ENCODE results near the gene SUGCT.

The SUGCT gene

GRCh38 chr7:40279991-40280390, 145.2 kb downstream of the SUGCT start:
- Histone ChIP-seq H3K9me3 (ENCODE audit: control insufficient read depth in 5 of 5, low read length in 5 of 5) (peaks cover 0 to 5% (median 0%) of the 10 kb centered on the region in 5 donors), H3K4me1 (ENCODE audit: control insufficient read depth in 5 of 5, insufficient read depth in 5 of 5, low read length in 5 of 5) (no peaks in the 10 kb centered on the region), H3K4me3 (ENCODE audit: low read depth in 1 of 5, low read length in 5 of 5) (no peak overlapping the region), H3K27ac (ENCODE audit: low read depth, low read length) (no peak overlapping the region), H3K27me3 (ENCODE audit: control insufficient read depth in 5 of 5, insufficient read depth in 4 of 5, low read length in 5 of 5) (no peaks in the 10 kb centered on the region), H3K36me3 (ENCODE audit: control insufficient read depth in 5 of 5, insufficient read depth in 5 of 5, low read length in 5 of 5) (no peaks in the 10 kb centered on the region), H3K9ac (ENCODE audit: low read length in 5 of 5) (no peak overlapping the region)

GRCh38 chr7:40282858-40283257, 148.1 kb downstream of the SUGCT start:
- Histone ChIP-seq H3K9ac (ENCODE audit: low read length in 5 of 5) (no peak overlapping the region), H3K27me3 (ENCODE audit: control insufficient read depth in 5 of 5, insufficient read depth in 4 of 5, low read length in 5 of 5) (no peaks in the 10 kb centered on the region), H3K4me1 (ENCODE audit: control insufficient read depth in 5 of 5, insufficient read depth in 5 of 5, low read length in 5 of 5) (no peaks in the 10 kb centered on the region), H3K36me3 (ENCODE audit: control insufficient read depth in 5 of 5, insufficient read depth in 5 of 5, low read length in 5 of 5) (no peaks in the 10 kb centered on the region), H3K27ac (ENCODE audit: low read depth, low read length) (no peak overlapping the region), H3K9me3 (ENCODE audit: control insufficient read depth in 5 of 5, low read length in 5 of 5) (peaks cover 0 to 5% (median 0%) of the 10 kb centered on the region in 5 donors), H3K4me3 (ENCODE audit: low read depth in 1 of 5, low read length in 5 of 5) (no peak overlapping the region)

- Histone ChIP-seq H3K9me3 (ENCODE audit: control insufficient read depth in 5 of 5, low read length in 5 of 5) (peaks cover 0 to 5% (median 0%) of the 10 kb centered on the region in 5 donors), H3K36me3 (ENCODE audit: control insufficient read depth in 5 of 5, insufficient read depth in 5 of 5, low read length in 5 of 5) (no peaks in the 10 kb centered on the region), H3K9ac (ENCODE audit: low read length in 5 of 5) (no peak overlapping the region), H3K27me3 (ENCODE audit: control insufficient read depth in 5 of 5, insufficient read depth in 4 of 5, low read length in 5 of 5) (no peaks in the 10 kb centered on the region), H3K27ac (ENCODE audit: low read depth, low read length) (no peak overlapping the region), H3K4me3 (ENCODE audit: low read depth in 1 of 5, low read length in 5 of 5) (no peak overlapping the region), H3K4me1 (ENCODE audit: control insufficient read depth in 5 of 5, insufficient read depth in 5 of 5, low read length in 5 of 5) (no peaks in the 10 kb centered on the region)
These were observed 148.6 kb downstream of the SUGCT start for GRCh38 chr7:40283391-40283790.

- Histone ChIP-seq H3K9ac (ENCODE audit: low read length in 5 of 5) (no peak overlapping the region), H3K9me3 (ENCODE audit: control insufficient read depth in 5 of 5, low read length in 5 of 5) (no peaks in the 10 kb centered on the region), H3K27me3 (ENCODE audit: control insufficient read depth in 5 of 5, insufficient read depth in 4 of 5, low read length in 5 of 5) (no peaks in the 10 kb centered on the region)
These were observed 154.0 kb downstream of the SUGCT start for GRCh38 chr7:40288827-40289226.

GRCh38 chr7:40297741-40298311, 163.0 kb downstream of the SUGCT start:
- Histone ChIP-seq H3K9me3 (ENCODE audit: control insufficient read depth in 5 of 5, low read length in 5 of 5) (no peaks in the 10 kb centered on the region), H3K36me3 (ENCODE audit: control insufficient read depth in 5 of 5, insufficient read depth in 5 of 5, low read length in 5 of 5) (no peaks in the 10 kb centered on the region), H3K27ac (ENCODE audit: low read depth, low read length) (no peak overlapping the region), H3K4me3 (ENCODE audit: low read depth in 1 of 5, low read length in 5 of 5) (no peak overlapping the region), H3K9ac (ENCODE audit: low read length in 5 of 5) (no peak overlapping the region), H3K4me1 (ENCODE audit: control insufficient read depth in 5 of 5, insufficient read depth in 5 of 5, low read length in 5 of 5) (no peaks in the 10 kb centered on the region), H3K27me3 (ENCODE audit: control insufficient read depth in 5 of 5, insufficient read depth in 4 of 5, low read length in 5 of 5) (no peaks in the 10 kb centered on the region)

More at GRCh38 chr7:40288827-40289226, 154.0 kb downstream of the SUGCT start:
- H3K4me3 ChIP-seq (ENCODE audit: low read depth in 1 of 5, low read length in 5 of 5): no peak overlapping the region
- no peak overlapping the region for H3K27ac ChIP-seq (ENCODE audit: low read depth, low read length)
- no peaks in the 10 kb centered on the region for H3K4me1 ChIP-seq (ENCODE audit: control insufficient read depth in 5 of 5, insufficient read depth in 5 of 5, low read length in 5 of 5)
- H3K36me3 ChIP-seq (ENCODE audit: control insufficient read depth in 5 of 5, insufficient read depth in 5 of 5, low read length in 5 of 5): no peaks in the 10 kb centered on the region

GRCh38 chr7:40298421-40298820, 163.6 kb downstream of the SUGCT start:
- no peaks in the 10 kb centered on the region for H3K27me3 ChIP-seq (ENCODE audit: control insufficient read depth in 5 of 5, insufficient read depth in 4 of 5, low read length in 5 of 5)
- H3K4me3 ChIP-seq (ENCODE audit: low read depth in 1 of 5, low read length in 5 of 5): no peak overlapping the region
- no peaks in the 10 kb centered on the region for H3K4me1 ChIP-seq (ENCODE audit: control insufficient read depth in 5 of 5, insufficient read depth in 5 of 5, low read length in 5 of 5)
- H3K9me3 ChIP-seq (ENCODE audit: control insufficient read depth in 5 of 5, low read length in 5 of 5): no peaks in the 10 kb centered on the region
- no peak overlapping the region for H3K9ac ChIP-seq (ENCODE audit: low read length in 5 of 5)
- no peaks in the 10 kb centered on the region for H3K36me3 ChIP-seq (ENCODE audit: control insufficient read depth in 5 of 5, insufficient read depth in 5 of 5, low read length in 5 of 5)
- no peak overlapping the region for H3K27ac ChIP-seq (ENCODE audit: low read depth, low read length)

GRCh38 chr7:40299097-40299496, 164.3 kb downstream of the SUGCT start:
- Histone ChIP-seq H3K27me3 (ENCODE audit: control insufficient read depth in 5 of 5, insufficient read depth in 4 of 5, low read length in 5 of 5) (no peaks in the 10 kb centered on the region), H3K36me3 (ENCODE audit: control insufficient read depth in 5 of 5, insufficient read depth in 5 of 5, low read length in 5 of 5) (no peaks in the 10 kb centered on the region), H3K4me3 (ENCODE audit: low read depth in 1 of 5, low read length in 5 of 5) (no peak overlapping the region), H3K27ac (ENCODE audit: low read depth, low read length) (no peak overlapping the region), H3K9ac (ENCODE audit: low read length in 5 of 5) (no peak overlapping the region), H3K9me3 (ENCODE audit: control insufficient read depth in 5 of 5, low read length in 5 of 5) (no peaks in the 10 kb centered on the region), H3K4me1 (ENCODE audit: control insufficient read depth in 5 of 5, insufficient read depth in 5 of 5, low read length in 5 of 5) (no peaks in the 10 kb centered on the region)

GRCh38 chr7:40300146-40300670, 165.4 kb downstream of the SUGCT start:
- H3K9me3 ChIP-seq (ENCODE audit: control insufficient read depth in 5 of 5, low read length in 5 of 5): no peaks in the 10 kb centered on the region
- H3K36me3 ChIP-seq (ENCODE audit: control insufficient read depth in 5 of 5, insufficient read depth in 5 of 5, low read length in 5 of 5): no peaks in the 10 kb centered on the region
- H3K4me1 ChIP-seq (ENCODE audit: control insufficient read depth in 5 of 5, insufficient read depth in 5 of 5, low read length in 5 of 5): no peaks in the 10 kb centered on the region
- no peak overlapping the region for H3K4me3 ChIP-seq (ENCODE audit: low read depth in 1 of 5, low read length in 5 of 5)
- H3K9ac ChIP-seq (ENCODE audit: low read length in 5 of 5): no peak overlapping the region
- H3K27me3 ChIP-seq (ENCODE audit: control insufficient read depth in 5 of 5, insufficient read depth in 4 of 5, low read length in 5 of 5): no peaks in the 10 kb centered on the region
- no peak overlapping the region for H3K27ac ChIP-seq (ENCODE audit: low read depth, low read length)

- Histone ChIP-seq H3K9ac (ENCODE audit: low read length in 5 of 5) (no peak overlapping the region), H3K36me3 (ENCODE audit: control insufficient read depth in 5 of 5, insufficient read depth in 5 of 5, low read length in 5 of 5) (no peaks in the 10 kb centered on the region), H3K9me3 (ENCODE audit: control insufficient read depth in 5 of 5, low read length in 5 of 5) (no peaks in the 10 kb centered on the region), H3K4me3 (ENCODE audit: low read depth in 1 of 5, low read length in 5 of 5) (no peak overlapping the region), H3K27me3 (ENCODE audit: control insufficient read depth in 5 of 5, insufficient read depth in 4 of 5, low read length in 5 of 5) (no peaks in the 10 kb centered on the region), H3K27ac (ENCODE audit: low read depth, low read length) (no peak overlapping the region), H3K4me1 (ENCODE audit: control insufficient read depth in 5 of 5, insufficient read depth in 5 of 5, low read length in 5 of 5) (no peaks in the 10 kb centered on the region)
These were observed 166.8 kb downstream of the SUGCT start for GRCh38 chr7:40301486-40302068.

- Histone ChIP-seq H3K9me3 (ENCODE audit: control insufficient read depth in 5 of 5, low read length in 5 of 5) (no peaks in the 10 kb centered on the region), H3K27ac (ENCODE audit: low read depth, low read length) (no peak overlapping the region), H3K4me3 (ENCODE audit: low read depth in 1 of 5, low read length in 5 of 5) (no peak overlapping the region), H3K36me3 (ENCODE audit: control insufficient read depth in 5 of 5, insufficient read depth in 5 of 5, low read length in 5 of 5) (no peaks in the 10 kb centered on the region), H3K9ac (ENCODE audit: low read length in 5 of 5) (no peak overlapping the region), H3K4me1 (ENCODE audit: control insufficient read depth in 5 of 5, insufficient read depth in 5 of 5, low read length in 5 of 5) (no peaks in the 10 kb centered on the region), H3K27me3 (ENCODE audit: control insufficient read depth in 5 of 5, insufficient read depth in 4 of 5, low read length in 5 of 5) (no peaks in the 10 kb centered on the region)
These were observed 169.2 kb downstream of the SUGCT start for GRCh38 chr7:40303996-40304395.

All from subcutaneous abdominal adipose tissue (tissue), 5 donors.